Activated CD4-positive, alpha-beta memory T cell treated with anti-CD3 and anti-CD28 coated beads, Interleukin-2, amount 10 ng/mL, durations not matched to agents 7 days and 5 days (primary cell): ENCODE results near the gene GID8. TPM values are rescaled to one million over a fixed set of nuclear protein-coding genes. Genes with fewer than 3 reads are reported as not detected.

ENCODE experiments used
- CTCF ChIA-PET: fragments of 350-600 bp; sonication (Branson Sonifier 250); formaldehyde crosslinking; loops from one replicate; lab custom pipeline; 2021; ENCODE audit warnings: antibody characterized with exemption, inconsistent platforms; lab: Charles Lee
- POLR2A ChIA-PET: fragments of 350-600 bp; sonication (Branson Sonifier 250); formaldehyde crosslinking; loops from one replicate; lab custom pipeline; 2021; ENCODE audit warnings: antibody characterized with exemption; lab: Charles Lee
- DNase-seq: peaks from one replicate; pipeline ENCODE4 v3.0.0-alpha.2; 2020
- H3K27ac Mint-ChIP-seq: one replicate; pipeline ENCODE4 v1.8.0; 2021; ENCODE audit warnings: mild to moderate bottlenecking, mixed read lengths
- H3K27me3 Mint-ChIP-seq: one replicate; pipeline ENCODE4 v1.8.0; 2021; ENCODE audit warnings: mixed read lengths
- H3K36me3 Mint-ChIP-seq: one replicate; pipeline ENCODE4 v1.8.0; 2021; ENCODE audit warnings: low read depth, mixed read lengths
- H3K4me1 Mint-ChIP-seq: one replicate; pipeline ENCODE4 v1.8.0; 2021; ENCODE audit warnings: mixed read lengths
- H3K4me3 Mint-ChIP-seq: one replicate; pipeline ENCODE4 v1.8.0; 2021; ENCODE audit warnings: mild to moderate bottlenecking, mixed read lengths
- H3K9me3 Mint-ChIP-seq: one replicate; pipeline ENCODE4 v1.8.0; 2021; ENCODE audit warnings: mixed read lengths
- total RNA-seq, 2 experiments: library from RNA; stranded (reverse); gene quantifications; one replicate each; pipeline ENCODE4 v1.2.3, GENCODE V29; 2021

Gene GID8
- total RNA-seq, 2 experiments from 2014 or later, result 31.9 to 32.8 TPM

DNA sequence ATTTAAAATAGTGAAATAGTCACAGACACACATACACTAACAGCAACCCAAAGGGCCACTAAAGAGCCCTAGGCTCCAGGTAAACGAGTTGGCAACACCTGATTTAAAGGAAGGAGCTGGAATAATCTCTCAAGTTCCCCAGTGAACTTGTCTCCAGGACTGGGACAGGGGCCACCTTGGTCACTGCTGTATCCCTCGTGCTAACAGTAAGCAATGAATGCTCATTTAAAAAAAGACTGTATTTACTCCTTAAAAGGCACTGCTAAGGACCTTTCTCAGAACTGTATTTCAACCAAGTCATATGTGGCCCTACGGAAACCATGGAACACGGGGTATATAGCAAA lies 12.9 kb upstream of the GID8 start:
- H3K4me1 Mint-ChIP-seq, result peaks cover 77% of the 10 kb centered on the region
- ChIA-PET CTCF (interaction anchor here (1.0 to 1.5 kb wide), 4 partner anchors 10 to 26 kb away, joined by 3 to 4 read pairs (median 4); no protein-coding TSS in a partner anchor), POLR2A (interaction anchor here (0.7 to 13.7 kb wide), 8 partner anchors 10 to 185 kb away, joined by 3 to 230 read pairs (median 6); partner anchors contain the start of gene GID8)
- H3K27ac Mint-ChIP-seq, result peak overlapping the region; percentile 97
- H3K36me3 Mint-ChIP-seq, result peaks cover 29% of the 10 kb centered on the region
- H3K27me3 Mint-ChIP-seq, result no peaks in the 10 kb centered on the region
- peak overlapping the region; percentile 96 for H3K4me3 Mint-ChIP-seq
- no peaks in the 10 kb centered on the region for H3K9me3 Mint-ChIP-seq
- no peak for DNase-seq

DNA sequence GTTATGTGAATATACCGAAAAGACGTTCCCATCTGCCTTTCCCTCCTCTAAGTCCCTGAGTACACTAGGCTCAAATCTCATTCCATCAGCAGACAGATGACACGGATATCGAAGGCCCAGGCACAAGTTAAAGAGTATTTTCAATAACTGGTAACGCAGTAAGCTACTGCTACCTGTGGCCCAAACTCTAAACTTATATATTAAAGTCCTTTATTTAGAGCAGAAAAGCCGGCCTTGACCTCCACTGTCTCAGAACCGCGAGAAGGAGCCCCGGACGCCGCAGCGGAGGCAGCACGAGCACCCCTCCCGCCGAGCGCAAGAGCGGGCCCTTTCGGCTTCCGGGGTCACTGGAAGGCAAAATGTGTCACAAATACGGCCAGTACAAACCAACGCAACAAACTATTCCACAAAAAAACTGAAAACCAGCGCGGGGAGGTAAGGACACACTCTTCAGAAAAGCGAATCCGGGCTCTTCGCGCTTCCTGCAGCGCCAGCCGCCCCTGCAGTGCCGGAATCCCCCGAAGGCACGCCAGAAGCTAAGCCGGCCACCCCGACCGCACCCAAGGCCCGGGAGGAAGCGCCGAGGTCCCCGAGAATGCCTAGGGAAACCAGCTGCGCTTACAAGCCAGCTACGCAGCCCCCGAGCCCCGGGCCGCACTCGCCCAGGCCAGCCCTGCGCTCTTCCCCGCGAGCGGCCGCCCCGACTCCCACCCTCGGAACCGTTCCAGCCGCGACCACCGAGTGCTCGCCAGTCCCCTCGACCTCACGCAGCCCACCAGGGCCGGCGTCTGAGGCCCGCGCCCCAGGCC lies 12.3 kb upstream of the GID8 start:
- POLR2A ChIA-PET, result interaction anchor here (0.7 to 13.7 kb wide), 10 partner anchors 11 to 186 kb away, joined by 3 to 230 read pairs (median 6); partner anchors contain the start of gene GID8
- Mint-ChIP-seq H3K27ac (peak overlapping the region; percentile 97), H3K27me3 (no peaks in the 10 kb centered on the region), H3K4me3 (peak overlapping the region; percentile 96), H3K36me3 (peaks cover 25% of the 10 kb centered on the region), H3K9me3 (no peaks in the 10 kb centered on the region), H3K4me1 (peaks cover 77% of the 10 kb centered on the region)
- peak; percentile 62 for DNase-seq
- CTCF ChIA-PET, result interaction anchor here (0.6 to 1.5 kb wide), 5 partner anchors 10 to 25 kb away, joined by 3 to 4 read pairs (median 4); no protein-coding TSS in a partner anchor

DNA sequence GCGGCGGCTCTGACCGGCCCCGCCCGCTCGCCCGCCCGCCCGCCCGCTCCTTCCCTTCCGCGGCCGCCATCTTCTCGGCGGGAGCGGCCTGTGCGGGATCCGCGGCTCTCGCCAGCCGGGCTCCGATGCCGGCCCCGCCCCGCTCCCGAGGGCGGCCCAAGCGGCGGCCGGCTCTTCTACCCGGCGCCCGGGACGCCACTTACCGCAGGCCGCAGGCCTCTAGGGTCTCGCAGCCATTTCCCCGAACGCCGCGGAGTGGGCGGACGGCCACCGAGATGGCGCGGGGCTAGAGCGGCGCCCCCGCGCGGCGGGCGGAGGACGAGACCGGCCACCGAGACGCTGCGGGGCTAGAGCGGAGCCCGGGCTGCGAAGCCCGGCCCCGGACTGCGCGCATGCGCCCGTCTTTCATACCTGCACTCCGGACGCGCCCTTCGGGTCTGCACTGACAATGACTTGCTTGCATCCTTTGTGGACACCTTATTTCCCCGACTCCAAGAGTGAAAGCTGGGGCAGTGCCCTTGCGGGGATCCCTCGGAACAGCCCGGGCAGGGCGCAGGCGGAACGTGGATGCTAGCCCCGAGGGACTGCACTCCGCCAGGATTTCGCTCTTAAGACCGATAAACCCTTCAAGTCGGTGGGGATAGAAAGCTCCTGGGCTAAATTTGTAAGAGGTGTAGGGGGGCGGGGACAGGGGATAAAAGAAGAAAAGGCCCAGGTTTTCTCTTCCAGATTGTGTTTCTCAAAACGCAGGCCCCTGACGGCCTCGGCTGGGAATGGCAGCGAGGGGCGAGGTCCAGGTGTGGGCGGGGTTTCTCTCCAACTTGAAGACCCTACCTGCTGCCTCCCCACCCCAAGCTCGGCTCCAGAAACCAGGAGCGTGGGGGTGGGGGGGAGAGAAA lies 11.5 kb upstream of the GID8 start, which contains the start of gene DIDO1:
DIDO1 (minus strand) TSS at position 277 of the 899 bp plus-strand sequence.
- Mint-ChIP-seq H3K27ac (peak within 1 kb of the TSS; percentile 97), H3K4me3 (peak within 1 kb of the TSS; percentile 96), H3K9me3 (no peaks in the 10 kb centered on the region), H3K27me3 (no peaks in the 10 kb centered on the region), H3K4me1 (peaks cover 77% of the 10 kb centered on the region), H3K36me3 (peaks cover 22% of the 10 kb centered on the region)
- POLR2A ChIA-PET, result interaction anchor here (0.7 to 13.7 kb wide), 11 partner anchors 10 to 540 kb away, joined by 3 to 230 read pairs (median 6); partner anchors contain the start of genes GID8 and RPS21
- CTCF ChIA-PET, result interaction anchor here (0.6 to 2.0 kb wide), 6 partner anchors 9 to 33 kb away, joined by 3 to 16 read pairs (median 4); partner anchors contain the start of gene GID8
- peak; percentile 90 for DNase-seq

DNA sequence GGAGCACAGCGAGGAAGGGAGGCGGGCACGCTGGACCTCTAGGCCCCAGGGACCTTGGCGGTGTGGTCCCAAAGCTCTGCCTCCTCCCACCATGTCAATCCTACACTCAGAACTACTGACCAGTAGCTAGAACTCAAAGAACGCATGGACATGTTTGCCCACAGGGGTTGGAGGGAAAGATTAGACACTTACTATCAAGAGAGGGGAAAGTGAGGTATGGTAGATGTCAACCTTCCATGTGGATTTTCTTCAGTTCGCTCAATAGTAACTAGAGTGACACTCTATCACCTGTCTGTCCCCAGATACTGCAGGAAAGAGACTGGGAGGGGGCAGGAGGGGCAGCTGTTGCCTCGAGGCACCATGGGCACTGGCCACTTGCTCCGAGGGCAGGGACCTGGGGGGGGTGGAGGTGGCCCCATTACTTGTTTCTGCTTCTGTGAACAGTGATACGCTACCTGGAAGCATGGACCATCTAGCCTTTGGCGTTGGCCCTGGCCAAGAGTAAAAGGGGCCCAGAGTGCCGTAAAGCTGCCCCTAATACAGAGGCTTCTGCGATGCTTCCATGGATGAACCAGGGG lies 10.7 kb upstream of the GID8 start:
- Mint-ChIP-seq H3K36me3 (peaks cover 26% of the 10 kb centered on the region), H3K27ac (peak overlapping the region; percentile 94), H3K4me1 (peaks cover 77% of the 10 kb centered on the region), H3K27me3 (no peaks in the 10 kb centered on the region), H3K9me3 (no peaks in the 10 kb centered on the region), H3K4me3 (peak overlapping the region; percentile 96)
- DNase-seq, result no peak
- ChIA-PET CTCF (interaction anchor here (0.6 to 2.0 kb wide), 6 partner anchors 9 to 975 kb away, joined by 3 to 16 read pairs (median 4); partner anchors contain the start of gene GID8), POLR2A (interaction anchor here (0.7 to 13.7 kb wide), 9 partner anchors 9 to 541 kb away, joined by 3 to 230 read pairs (median 5); partner anchors contain the start of genes GID8 and RPS21)

DNA sequence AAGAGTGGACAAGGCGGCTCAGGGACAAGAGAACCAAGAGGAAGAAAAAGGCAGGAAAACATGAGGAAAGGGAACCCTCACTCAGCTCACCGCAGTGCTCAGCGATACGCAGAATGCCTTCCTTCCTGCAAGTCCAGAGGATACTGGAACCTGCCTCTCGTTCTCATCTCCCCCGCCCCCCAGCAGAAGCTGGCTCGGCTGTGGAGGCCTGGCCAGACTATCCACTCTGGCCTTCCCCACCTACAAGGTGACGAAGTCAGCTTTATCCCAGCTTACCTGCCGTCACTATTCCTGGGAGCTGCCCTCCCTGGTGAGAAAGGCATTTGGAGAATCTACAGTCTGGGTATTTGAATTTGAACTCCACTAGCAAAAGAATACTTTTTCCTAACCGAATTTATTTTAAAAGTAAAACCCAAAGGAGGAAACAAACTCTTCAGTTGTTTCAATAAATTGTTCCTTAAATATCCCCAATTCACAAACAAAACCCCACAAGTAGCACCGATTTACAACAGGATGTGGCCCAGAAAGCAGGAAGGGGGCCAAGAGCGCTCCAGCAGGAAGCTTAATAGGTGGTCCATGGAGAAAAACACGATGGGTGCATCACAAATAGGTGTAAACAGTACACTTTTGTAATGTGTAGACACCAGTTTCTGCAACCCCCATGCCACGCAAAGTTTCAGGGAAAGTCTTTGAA lies 9.6 kb upstream of the GID8 start:
- ChIA-PET CTCF (interaction anchor here (0.6 to 2.0 kb wide), 6 partner anchors 9 to 974 kb away, joined by 3 to 16 read pairs (median 4); partner anchors contain the start of gene GID8), POLR2A (interaction anchor here (0.6 to 13.7 kb wide), 7 partner anchors 8 to 52 kb away, joined by 3 to 230 read pairs (median 3); partner anchors contain the start of gene GID8)
- DNase-seq, result no peak
- no peaks in the 10 kb centered on the region for H3K9me3 Mint-ChIP-seq
- H3K36me3 Mint-ChIP-seq, result peaks cover 22% of the 10 kb centered on the region
- H3K4me1 Mint-ChIP-seq, result peaks cover 77% of the 10 kb centered on the region
- H3K27ac Mint-ChIP-seq, result peak overlapping the region; percentile 94
- H3K4me3 Mint-ChIP-seq, result peak overlapping the region; percentile 96
- no peaks in the 10 kb centered on the region for H3K27me3 Mint-ChIP-seq

DNA sequence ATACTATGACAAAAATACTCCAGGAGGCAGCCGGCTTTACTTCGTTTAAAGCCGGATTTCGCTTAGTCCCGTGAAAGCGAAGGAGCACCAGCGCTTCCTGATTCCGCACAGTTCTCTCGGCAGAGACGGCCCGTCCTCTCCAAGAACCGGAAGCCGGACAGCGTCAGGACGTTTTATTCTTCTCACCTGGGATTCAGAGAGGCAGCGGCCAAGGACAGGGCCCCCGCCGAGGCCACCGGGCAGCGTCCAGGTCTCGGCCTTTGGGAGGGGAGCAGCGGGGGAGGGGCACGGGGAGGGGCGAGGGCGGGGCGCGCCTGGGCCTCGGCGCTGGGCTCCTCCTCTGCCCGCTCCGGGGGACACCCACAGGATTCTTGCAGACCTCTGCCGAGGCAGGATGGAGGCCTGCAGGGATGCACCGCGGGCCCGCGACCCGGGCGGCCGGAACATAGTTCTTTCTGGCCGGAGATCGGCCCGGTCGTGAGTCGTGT lies 8.9 kb upstream of the GID8 start:
- DNase-seq, result peak; percentile 72
- POLR2A ChIA-PET, result interaction anchor here (0.6 to 13.7 kb wide), 4 partner anchors 8 to 25 kb away, joined by 3 to 230 read pairs (median 34); partner anchors contain the start of gene GID8
- CTCF ChIA-PET, result interaction anchor here (1.0 to 1.9 kb wide), 3 partner anchors 10 to 106 kb away, joined by 3 to 7 read pairs (median 3); no protein-coding TSS in a partner anchor
- Mint-ChIP-seq H3K4me1 (peaks cover 70% of the 10 kb centered on the region), H3K36me3 (peaks cover 20% of the 10 kb centered on the region), H3K27me3 (no peaks in the 10 kb centered on the region), H3K4me3 (peak overlapping the region; percentile 96), H3K9me3 (no peaks in the 10 kb centered on the region), H3K27ac (peak overlapping the region; percentile 94)

DNA sequence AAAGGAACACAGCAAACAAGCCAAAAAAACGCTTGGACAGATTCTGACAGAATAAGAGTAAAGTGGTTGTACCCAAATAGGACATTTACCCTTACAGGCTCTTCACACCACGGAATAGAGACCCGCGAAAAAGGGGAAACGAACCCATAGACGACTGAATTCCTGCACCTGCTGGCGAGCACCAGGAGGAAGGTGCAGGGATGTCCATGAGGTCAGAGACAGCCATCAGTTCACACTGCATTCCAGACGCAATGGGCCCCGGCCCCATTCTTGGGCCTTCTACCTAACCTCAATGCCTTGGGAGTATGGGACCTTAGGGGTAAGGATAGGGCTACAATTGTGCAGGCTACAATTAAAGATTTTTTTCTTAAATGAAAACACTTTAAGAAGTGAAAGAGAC lies 6.5 kb upstream of the GID8 start:
- no peak for DNase-seq
- no peaks in the 10 kb centered on the region for H3K27me3 Mint-ChIP-seq
- peaks cover 7% of the 10 kb centered on the region for H3K36me3 Mint-ChIP-seq
- ChIA-PET CTCF (interaction anchor here (1.2 kb wide), 1 partner anchor 13 kb away, joined by 3 read pairs; no protein-coding TSS in a partner anchor), POLR2A (interaction anchor here (1.5 kb wide), 1 partner anchor 13 kb away, joined by 10 read pairs; no protein-coding TSS in a partner anchor)
- no peaks in the 10 kb centered on the region for H3K9me3 Mint-ChIP-seq
- H3K4me1 Mint-ChIP-seq, result peaks cover 58% of the 10 kb centered on the region
- H3K27ac Mint-ChIP-seq, result no peak overlapping the region
- no peak overlapping the region for H3K4me3 Mint-ChIP-seq

DNA sequence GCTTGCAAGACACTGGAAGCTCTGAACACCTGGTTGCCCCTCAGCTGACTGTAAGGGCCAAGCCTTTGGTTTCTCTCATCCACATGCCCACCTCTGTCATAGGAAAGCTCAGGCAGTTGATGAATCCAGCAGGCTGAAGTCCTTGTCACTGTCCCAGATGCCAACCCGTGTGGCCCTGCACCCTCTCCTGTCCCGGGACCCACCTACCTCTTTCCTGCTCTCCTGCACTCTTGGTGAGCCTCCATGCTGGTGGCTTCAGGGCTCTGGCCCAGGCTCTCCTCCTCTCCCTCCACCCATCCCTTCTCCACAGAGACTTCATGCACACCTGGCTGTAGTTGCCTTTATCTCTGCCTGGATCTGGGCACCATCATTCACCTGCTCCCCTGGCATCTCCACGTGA lies 4.0 kb upstream of the GID8 start:
- CTCF ChIA-PET, result interaction anchor here (1.1 kb wide), 1 partner anchor 12 kb away, joined by 4 read pairs; no protein-coding TSS in a partner anchor
- no peaks in the 10 kb centered on the region for H3K27me3 Mint-ChIP-seq
- POLR2A ChIA-PET, result interaction anchor here (1.1 to 7.2 kb wide), 4 partner anchors 12 to 35 kb away, joined by 3 to 230 read pairs (median 4); partner anchors contain the start of gene DIDO1

DNA sequence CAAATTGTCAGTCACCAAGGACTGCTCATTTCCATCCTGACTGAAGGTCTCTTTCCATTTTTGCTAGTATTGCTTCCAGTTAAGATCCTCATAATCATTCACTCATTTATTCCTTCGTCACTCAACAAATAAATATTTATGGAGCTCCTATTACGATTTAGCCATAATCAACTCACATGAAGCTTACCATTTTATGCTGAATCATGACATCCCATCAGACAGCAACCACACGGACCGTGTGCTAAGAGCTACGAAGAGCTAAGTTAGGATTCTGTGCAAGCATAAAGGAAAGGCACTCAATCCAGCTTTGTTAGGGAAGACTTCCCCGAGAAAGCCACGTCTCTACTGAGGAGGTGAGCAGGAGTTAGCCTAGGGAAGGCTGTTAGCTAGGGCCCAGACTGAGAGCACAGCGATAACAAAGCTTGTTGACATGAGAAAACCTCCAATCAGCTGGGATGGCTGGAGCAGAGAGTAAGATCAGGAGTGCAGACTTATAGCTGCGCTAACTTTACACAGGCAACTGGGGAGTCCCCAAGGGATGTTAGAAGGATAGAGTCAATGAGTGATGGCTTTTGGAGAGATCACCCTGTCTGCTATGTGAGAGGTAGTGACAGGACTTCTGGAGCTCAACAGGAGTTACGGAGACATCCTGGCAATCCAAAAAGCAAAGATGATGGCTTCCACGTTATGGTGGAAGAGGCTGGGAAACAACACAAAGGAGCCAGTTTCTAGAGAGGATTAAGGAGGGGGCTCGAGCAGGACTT lies 2.6 kb upstream of the GID8 start:
- H3K27me3 Mint-ChIP-seq, result no peaks in the 10 kb centered on the region
- H3K9me3 Mint-ChIP-seq, result no peaks in the 10 kb centered on the region
- CTCF ChIA-PET, result interaction anchor here (0.8 to 3.2 kb wide), 7 partner anchors 10 to 113 kb away, joined by 3 to 14 read pairs (median 4); no protein-coding TSS in a partner anchor
- POLR2A ChIA-PET, result interaction anchor here (0.8 to 7.2 kb wide), 5 partner anchors 13 to 37 kb away, joined by 3 to 230 read pairs (median 3); partner anchors contain the start of gene DIDO1
- peaks cover 47% of the 10 kb centered on the region for H3K4me1 Mint-ChIP-seq
- no peak overlapping the region for H3K27ac Mint-ChIP-seq
- peaks cover 21% of the 10 kb centered on the region for H3K36me3 Mint-ChIP-seq
- no peak for DNase-seq
- H3K4me3 Mint-ChIP-seq, result no peak overlapping the region

More for the DNA sequence above, 4.0 kb upstream of the GID8 start:
- Mint-ChIP-seq H3K4me3 (no peak overlapping the region), H3K9me3 (no peaks in the 10 kb centered on the region), H3K36me3 (peaks cover 16% of the 10 kb centered on the region), H3K4me1 (peaks cover 47% of the 10 kb centered on the region), H3K27ac (no peak overlapping the region)
- no peak for DNase-seq

DNA sequence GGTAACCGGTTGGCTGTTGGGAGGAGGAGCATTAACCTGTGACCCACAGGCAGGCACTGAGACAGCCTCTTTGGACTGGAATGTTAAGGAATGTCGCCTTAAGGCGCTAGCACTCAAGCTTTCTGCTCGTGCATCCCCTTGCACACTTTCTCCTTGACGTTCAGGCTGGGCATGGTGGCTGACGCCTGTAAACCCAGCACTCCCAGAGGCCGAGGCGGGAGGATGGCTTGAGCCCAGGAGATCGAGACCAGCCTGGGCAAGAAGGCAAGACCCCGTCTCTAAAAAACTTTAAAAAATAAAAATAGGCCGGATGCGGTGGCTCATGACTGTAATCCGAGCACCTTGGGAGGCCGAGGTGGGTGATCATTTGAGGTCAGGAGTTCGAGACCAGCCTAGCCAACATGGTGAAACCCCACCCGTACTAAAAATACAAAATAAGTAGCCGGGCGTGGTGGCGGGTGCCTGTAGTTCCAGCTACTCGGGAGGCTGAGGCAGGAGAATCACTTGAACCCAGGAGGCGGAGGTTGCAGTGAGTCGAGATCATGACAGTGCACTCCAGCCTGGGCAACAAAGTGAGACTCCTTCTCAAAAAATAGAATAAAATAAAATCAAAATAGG lies 1.9 kb upstream of the GID8 start:
- Mint-ChIP-seq H3K27me3 (no peaks in the 10 kb centered on the region), H3K27ac (no peak overlapping the region), H3K4me3 (peak overlapping the region; percentile 99), H3K36me3 (peaks cover 21% of the 10 kb centered on the region), H3K9me3 (no peaks in the 10 kb centered on the region), H3K4me1 (peaks cover 47% of the 10 kb centered on the region)
- ChIA-PET POLR2A (interaction anchor here (1.0 to 7.2 kb wide), 4 partner anchors 14 to 38 kb away, joined by 3 to 230 read pairs (median 12); partner anchors contain the start of gene DIDO1), CTCF (interaction anchor here (1.3 to 3.2 kb wide), 7 partner anchors 8 to 113 kb away, joined by 3 to 16 read pairs (median 7); no protein-coding TSS in a partner anchor)
- DNase-seq, result no peak
